IPS-NIHi11 (cell line): ENCODE measurements around the gene ROR2.
"Not testable (repeated sequence)": the region's sequence is repeated elsewhere in the genome, so short reads cannot be mapped to it uniquely, and the experiment has no call there.

ENCODE experiments used
- DNase-seq: peaks from one replicate; pipeline ENCODE4 v3.0.0; 2012; ENCODE audit warnings: mixed read lengths, low spot score

The ROR2 gene

DNA sequence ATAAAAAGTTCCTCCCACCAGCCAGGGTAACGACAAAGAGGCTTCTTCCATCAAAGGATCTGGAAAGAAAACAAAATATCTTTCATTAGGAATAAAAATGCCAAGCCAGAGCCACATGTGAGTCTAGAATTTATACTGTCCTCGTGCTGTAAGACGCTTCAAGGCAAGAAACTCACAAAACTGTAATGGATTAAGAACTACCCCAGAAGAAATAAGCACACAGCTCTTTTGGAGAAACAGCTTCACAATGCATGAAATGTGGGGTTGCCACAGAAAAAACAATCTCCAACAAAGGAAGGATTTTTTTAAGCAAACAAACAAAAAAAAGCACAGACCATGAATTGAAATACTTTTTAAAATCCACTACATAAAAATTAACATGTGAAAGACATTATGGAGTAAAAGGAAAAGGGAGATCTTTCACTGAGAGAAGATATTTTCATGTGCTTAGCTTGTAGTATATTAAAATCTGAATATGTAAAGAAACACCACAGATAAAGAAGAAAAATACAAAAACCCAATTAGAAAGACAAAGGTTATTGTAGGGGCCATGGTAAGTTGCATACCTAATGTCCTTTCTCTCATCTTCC lies 385.9 kb downstream of the ROR2 start:
- DNase-seq = no peak

GRCh38 chr9:91562416-91562815 lies 387.6 kb downstream of the ROR2 start:
- no peak for DNase-seq

DNA sequence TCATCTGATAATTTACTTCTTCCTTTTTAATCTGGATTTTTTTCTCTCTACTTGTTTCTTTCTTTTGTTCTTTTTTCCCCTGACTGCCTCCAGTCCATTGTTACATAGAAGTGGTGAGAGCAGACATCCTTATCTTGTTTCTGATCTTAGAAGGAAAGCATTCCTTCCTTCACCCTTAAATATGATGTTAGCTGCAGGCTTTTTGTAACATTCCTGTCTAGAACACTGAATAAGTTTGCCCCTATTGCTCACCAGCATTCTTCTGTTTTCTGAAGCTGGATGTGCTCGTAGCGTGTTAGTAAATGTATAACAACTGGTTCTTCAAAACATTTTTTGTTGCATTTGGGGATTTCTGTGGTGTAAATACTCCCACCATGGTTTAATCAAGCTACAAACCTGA lies 389.7 kb downstream of the ROR2 start:
- DNase-seq = no peak

- DNase-seq = no peak
These were observed 391.1 kb downstream of the ROR2 start for GRCh38 chr9:91558879-91559278.

DNA sequence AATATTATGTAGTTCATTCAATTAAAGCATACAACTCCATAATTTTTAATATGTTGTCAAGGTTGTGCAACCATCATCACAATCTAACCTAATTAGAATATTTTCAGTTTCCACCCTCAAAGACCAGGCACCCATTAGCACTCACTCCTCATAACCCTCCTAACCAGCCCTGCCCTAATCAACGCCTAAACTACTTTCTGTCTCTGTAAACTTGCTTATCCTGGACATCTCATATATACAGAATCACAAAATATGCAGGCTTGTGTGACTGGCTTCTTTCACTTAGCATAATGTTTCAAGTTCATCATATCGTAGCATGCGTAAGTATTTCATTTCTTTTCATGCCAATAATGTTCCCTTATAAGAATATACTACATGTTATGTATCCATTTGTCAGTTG lies 391.6 kb downstream of the ROR2 start:
- no peak for DNase-seq

- DNase-seq = no peak
These were observed 392.7 kb downstream of the ROR2 start for GRCh38 chr9:91557327-91557726.

- DNase-seq = no peak
These were observed 394.9 kb downstream of the ROR2 start for GRCh38 chr9:91555132-91555531.

DNA sequence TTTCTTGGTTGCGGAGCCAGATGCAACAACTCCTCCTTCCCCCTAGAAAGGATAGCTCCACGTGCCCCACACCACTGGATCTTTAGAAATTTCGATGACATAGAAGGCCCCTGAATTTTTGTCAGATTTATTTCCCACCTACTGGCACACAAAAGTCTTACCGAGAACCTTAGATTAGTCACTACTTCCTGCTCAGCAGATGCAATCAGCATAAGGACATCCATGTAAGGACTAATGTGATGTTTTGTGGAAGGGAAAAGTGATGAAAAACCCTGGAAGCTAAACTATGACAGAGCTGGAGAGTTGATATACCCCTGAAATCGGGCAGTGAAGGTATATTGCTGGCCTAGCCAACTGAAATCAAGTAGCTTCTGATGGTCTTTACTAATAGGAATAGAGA lies 400.9 kb downstream of the ROR2 start:
- no peak for DNase-seq

DNA sequence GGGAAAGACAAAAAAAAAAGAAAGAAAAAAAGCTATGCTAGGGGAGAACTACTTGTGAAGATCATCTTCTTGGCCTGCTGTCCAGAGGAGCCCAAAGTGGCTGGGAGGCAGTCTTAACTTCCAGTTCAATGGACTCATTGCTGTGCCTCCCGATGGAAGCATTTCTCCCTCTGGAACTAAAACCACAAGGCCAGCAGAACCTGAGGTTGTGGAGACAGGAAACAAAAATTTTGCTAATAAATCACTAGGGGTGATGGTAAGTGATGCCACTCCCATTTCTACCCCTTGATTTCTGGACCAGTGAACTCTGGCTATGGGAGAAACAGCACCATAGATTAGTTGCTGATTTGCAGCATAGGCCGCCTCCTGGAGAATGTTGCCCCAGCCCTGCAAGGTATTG lies 402.9 kb downstream of the ROR2 start:
- no peak for DNase-seq

DNA sequence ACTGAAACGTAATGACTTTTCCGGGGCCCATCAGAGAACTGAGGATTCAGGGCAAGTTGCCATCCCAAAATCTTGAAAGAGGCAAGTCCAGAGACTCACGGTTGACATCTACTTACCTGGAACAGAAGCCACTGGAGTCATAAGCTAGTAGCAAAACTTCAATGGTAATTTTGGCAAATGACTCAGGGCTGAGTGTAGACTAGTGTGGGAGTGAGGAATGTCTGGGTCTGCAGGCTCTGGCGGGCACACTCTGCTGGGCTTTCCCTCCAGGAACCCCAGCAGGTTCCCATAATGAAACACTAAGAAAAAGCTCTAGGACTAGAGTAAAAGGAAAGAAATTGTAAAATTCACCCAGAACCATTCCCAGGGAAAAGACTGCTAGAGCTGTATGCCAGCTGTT lies 403.5 kb downstream of the ROR2 start:
- no peak for DNase-seq

DNA sequence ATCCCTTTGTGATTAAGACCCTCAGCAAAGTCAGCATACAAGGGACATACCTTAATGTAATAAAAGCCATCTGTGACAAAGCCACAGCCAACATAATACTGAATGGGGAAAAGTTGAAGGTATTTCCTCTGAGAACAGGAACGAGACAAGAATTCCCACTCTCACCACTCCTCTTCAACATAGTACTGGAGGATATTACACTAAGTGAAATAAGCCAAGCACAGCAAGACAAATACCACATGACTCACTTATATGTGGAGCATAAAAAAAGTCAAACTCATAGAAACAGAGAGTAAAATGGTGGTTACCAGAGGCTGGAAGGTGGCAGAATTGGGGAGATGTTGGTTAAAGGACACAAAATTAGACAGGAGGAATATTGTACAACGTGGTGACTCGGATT lies 408.3 kb downstream of the ROR2 start:
- no peak for DNase-seq

GRCh38 chr9:91540506-91540905 lies 409.5 kb downstream of the ROR2 start:
- DNase-seq = not testable (repeated sequence)

DNA sequence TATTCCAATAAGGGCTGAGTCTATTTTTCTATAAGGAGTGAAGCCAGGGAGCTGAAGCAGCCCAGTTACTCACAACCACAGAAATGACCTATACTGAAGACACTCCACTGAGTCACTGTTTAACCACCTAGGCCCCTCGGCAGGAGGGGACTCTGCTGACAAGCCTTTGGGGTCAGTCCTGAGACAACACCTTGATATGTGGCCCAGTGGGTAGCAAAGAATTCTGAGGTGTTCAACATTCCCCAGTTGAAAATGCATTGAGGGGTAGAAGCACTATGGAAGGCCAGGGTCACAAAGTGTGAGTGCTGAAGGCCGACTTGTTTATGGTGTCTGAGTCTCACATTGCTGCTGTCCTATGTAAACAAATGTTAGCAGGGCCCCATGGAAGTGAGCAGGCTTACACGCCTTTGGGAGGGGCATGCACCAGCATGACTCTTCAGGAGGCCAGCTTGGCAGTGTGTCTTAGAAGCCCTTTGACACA lies 413.8 kb downstream of the ROR2 start:
- DNase-seq = peak; percentile 23

DNA sequence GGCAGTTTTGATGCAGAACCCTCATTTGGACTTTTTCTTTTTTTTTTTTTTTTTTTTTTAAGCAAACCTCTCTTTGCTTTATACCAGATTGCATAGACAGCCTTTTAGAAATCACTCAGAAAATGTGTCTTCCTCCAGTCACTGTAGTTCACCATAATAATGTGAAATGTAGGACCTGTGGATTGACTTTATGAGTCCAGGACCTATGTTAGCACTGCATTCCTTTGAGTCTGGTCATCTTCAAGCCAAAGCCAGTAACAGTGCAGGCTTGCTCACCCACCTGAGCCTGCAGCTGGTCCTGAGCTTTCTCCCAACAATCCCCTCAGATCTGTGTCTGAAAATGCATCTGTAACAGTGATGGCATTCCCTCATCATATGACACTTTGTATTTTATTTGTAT lies 415.7 kb downstream of the ROR2 start:
- DNase-seq = no peak

DNA sequence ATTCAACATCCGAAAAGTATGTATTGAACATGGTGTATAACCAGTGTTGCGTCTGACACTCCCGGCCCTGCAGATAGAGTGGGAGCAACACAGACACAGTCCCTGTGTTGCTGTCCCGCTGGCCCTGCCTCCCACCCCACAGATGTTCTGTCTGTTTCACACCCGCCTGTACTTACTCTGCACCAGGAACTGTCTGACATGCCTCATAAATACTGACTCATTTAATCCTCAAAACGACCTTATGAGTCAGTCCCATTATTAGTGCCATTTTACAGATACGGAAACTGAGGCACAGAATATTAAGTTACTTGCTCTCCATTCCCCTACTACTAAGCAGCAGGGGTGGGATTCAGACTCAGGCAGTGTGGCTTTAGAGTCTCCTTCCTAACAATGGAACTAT lies 416.6 kb downstream of the ROR2 start:
- no peak for DNase-seq

GRCh38 chr9:91532325-91532724 lies 417.7 kb downstream of the ROR2 start:
- no peak for DNase-seq

- DNase-seq = no peak
These were observed 419.2 kb downstream of the ROR2 start for GRCh38 chr9:91530829-91531228.

DNA sequence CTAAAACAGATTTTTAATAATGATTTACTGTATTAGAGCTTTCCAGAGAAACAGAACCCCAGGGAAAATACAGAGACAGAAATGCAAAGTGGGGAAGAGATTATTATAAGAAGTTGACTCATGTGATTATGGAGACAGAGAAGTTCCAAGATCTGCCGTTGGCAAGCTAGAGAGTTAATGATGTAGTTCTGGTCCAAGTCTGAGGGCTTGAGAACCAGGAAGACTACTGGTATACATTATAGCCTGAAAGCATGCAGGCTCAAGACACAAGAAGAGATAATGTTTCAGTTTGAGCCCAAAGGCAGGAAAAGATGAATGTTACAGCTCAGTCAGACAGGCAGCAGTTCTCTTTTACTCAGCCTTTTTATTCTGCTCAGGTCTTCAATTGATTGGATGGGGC lies 427.5 kb downstream of the ROR2 start:
- DNase-seq = no peak

- DNase-seq = no peak
These were observed 430.3 kb downstream of the ROR2 start for GRCh38 chr9:91519520-91520277.

- DNase-seq = no peak
These were observed 431.6 kb downstream of the ROR2 start for GRCh38 chr9:91518462-91518861.

DNA sequence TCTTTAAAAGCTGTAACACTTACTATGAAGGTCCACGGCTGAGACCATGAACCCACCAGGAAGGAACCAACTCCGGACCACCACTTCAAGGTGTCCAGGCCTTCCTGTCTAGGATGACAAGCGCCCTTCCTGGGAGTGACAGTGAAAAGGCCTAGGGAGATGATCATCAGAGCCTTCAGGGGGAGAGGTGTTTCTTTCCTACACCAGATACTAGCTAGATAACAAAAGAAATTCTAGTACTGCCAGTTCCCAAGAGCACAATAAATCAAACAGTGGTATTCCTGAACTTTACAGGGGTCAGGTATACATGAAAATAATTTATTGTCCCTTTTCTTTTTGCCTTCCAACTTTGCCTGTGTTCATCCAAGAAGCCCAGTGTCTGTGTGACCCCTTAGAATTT lies 432.2 kb downstream of the ROR2 start:
- no peak for DNase-seq

DNA sequence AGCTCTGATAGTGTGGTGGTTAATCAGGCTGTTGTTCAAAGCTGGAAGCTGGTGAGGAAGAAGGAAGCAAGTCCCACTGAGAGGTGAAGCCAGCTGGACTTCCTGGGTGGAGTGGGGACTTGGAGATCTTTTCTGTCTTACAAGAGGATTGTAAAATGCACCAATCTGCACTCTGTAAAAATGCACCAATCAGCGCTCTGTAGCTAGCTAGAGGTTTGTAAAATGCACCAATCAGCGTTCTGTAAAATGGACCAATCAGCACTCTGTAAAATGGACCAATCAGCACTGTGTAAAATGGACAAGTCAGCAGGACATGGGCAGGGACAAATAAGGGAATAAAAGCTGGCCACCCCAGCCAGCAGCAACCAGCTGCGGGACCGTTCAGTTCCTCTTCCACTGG lies 432.7 kb downstream of the ROR2 start:
- DNase-seq = not testable (repeated sequence)

DNA sequence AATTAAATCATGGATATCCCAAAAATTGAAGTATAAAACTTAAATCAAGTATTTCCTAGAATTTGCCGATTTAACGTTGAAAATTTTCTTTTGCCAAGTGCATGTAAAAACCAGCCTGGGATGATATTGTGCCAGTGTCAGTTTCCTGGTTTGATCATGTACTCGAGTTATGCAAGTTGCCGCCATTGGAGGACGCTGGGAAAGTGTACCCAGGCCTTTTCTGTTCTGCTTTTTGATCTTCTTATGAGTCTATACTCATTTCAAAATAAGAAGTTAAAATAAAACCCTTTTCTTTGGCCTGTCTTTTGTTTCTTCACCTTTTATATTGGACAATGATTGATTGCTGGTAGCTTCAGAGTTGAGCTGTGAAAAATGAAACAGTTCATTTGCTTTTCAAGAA lies 433.3 kb downstream of the ROR2 start:
- DNase-seq = no peak

GRCh38 chr9:91516081-91516480 lies 433.9 kb downstream of the ROR2 start:
- DNase-seq = no peak
